ENCODE data around the gene TUBGCP3. TPM values are rescaled to one million over a fixed set of nuclear protein-coding genes. Genes with fewer than 3 reads are reported as not detected.

Gene TUBGCP3
- total RNA-seq, 1 experiment from 2014 or later = 37.3 TPM

GRCh38 chr13:112457485-112457884 is 130.5 kb downstream of the TUBGCP3 start:
- Histone ChIP-seq H3K27me3 (ENCODE audit: insufficient read depth, low read length) (no peaks in the 10 kb centered on the region), H3T11ph (ENCODE audit: low read length) (no peak overlapping the region), H3K23ac (ENCODE audit: insufficient read length, low read depth, low read length) (no peak overlapping the region), H4K5ac (ENCODE audit: insufficient read length, low read depth, low read length) (no peak overlapping the region), H2BK20ac (ENCODE audit: low read depth, low read length, poor library complexity, severe bottlenecking) (no peak overlapping the region), H3K79me1 (ENCODE audit: insufficient read depth, low read depth, low read length, poor library complexity, severe bottlenecking) (no peaks in the 10 kb centered on the region), H3K9me3 (ENCODE audit: control insufficient read depth, low read depth, low read length) (no peaks in the 10 kb centered on the region), H3K23me2 (ENCODE audit: insufficient read length, low read depth, low read length, poor library complexity, severe bottlenecking) (no peaks in the 10 kb centered on the region), H4K20me1 (ENCODE audit: control insufficient read depth, insufficient read depth, insufficient read length) (no peaks in the 10 kb centered on the region), H3K56ac (ENCODE audit: insufficient read length, low read depth, low read length) (no peak overlapping the region), H4K8ac (replicated peaks; ENCODE audit: insufficient read length, low read depth, low read length) (no peak overlapping the region), H3K4me1 (ENCODE audit: insufficient read depth, low read length) (no peaks in the 10 kb centered on the region), H2AK5ac (ENCODE audit: insufficient read length, low read length) (no peak overlapping the region), H4K91ac (ENCODE audit: insufficient read length, low read depth, low read length) (no peak overlapping the region), H3K79me2 (ENCODE audit: insufficient read depth, low read length) (no peaks in the 10 kb centered on the region), H2AFZ (ENCODE audit: low read length) (no peak overlapping the region), H3K18ac (ENCODE audit: insufficient read length, low read depth, low read length) (no peak overlapping the region), H2BK120ac (ENCODE audit: low read depth, low read length, poor library complexity, severe bottlenecking) (no peak overlapping the region), H3K4ac (ENCODE audit: low read depth, low read length) (no peak overlapping the region), H2BK12ac (ENCODE audit: insufficient read length, low read depth, low read length) (no peak overlapping the region), H3K9ac (ENCODE audit: extremely low read depth, insufficient read length, low read length) (no peak overlapping the region), H2BK5ac (ENCODE audit: insufficient read length, low read length) (no peak overlapping the region), H3K14ac (ENCODE audit: insufficient read depth, low read length) (no peak overlapping the region), H3K27ac (ENCODE audit: insufficient read length, low read depth, low read length) (no peak overlapping the region), H3K4me2 (ENCODE audit: insufficient read depth, insufficient read length, low read length) (no peak overlapping the region), H2BK15ac (ENCODE audit: low read depth, low read length) (no peak overlapping the region)
- Mint-ChIP-seq H3K9me3 (peaks cover 11 to 14% of the 10 kb centered on the region in 2 experiments; a peak in 3 of 5 replicates), H3K27ac (no peak overlapping the region), H3K36me3 (ENCODE audit: insufficient read depth in 1 of 3, low read depth in 3 of 3) (peaks cover 0 to 2% (median 0%) of the 10 kb centered on the region in 3 experiments; a peak in 3 of 7 replicates), H3K27me3 (ENCODE audit: low read depth) (peaks cover 20% of the 10 kb centered on the region), H3K4me1 (no peaks in the 10 kb centered on the region), H3K4me3 (no peak overlapping the region)
- TF ChIP-seq CTCF (conservative IDR thresholded peaks at IDR 0.05) = no peak
- WGBS (ENCODE audit: extremely low coverage, insufficient read length, low lambda C conversion rate) = no CpG with 5 or more reads among the region's 13 CpGs
- no peak for DNase-seq

All from H9 (cell line).